Fibroblast of lung (primary cell): ENCODE results near the gene HSF5. TPM values are rescaled to one million over a fixed set of nuclear protein-coding genes. Genes with fewer than 3 reads are reported as not detected.
A peak's percentile ranks its signal among the peaks of the same experiment; 100 is the strongest.

Experiments used
- DNase-seq, 2 donors: peaks; one replicate each; pipeline versions ENCODE4 v3.0.0 to v3.0.0-alpha.2; 2010; ENCODE audit warnings: low read depth in 2 of 2
- H2AFZ ChIP-seq: 2 replicates; pipeline ENCODE4 v1.5.1; 2012; ENCODE audit warnings: low read length, control low read depth, inconsistent platforms
- H3K27ac ChIP-seq: 2 replicates; pipeline ENCODE4 v1.5.1; 2011; ENCODE audit warnings: low read length, control low read depth; ENCODE audit not compliant: insufficient read depth
- H3K27me3 ChIP-seq: 2 replicates; pipeline ENCODE4 v1.5.1; 2011; ENCODE audit warnings: mild to moderate bottlenecking, low read length; ENCODE audit not compliant: control insufficient read depth, insufficient read depth
- H3K36me3 ChIP-seq: 2 replicates; pipeline ENCODE4 v1.5.1; 2011; ENCODE audit warnings: low read length; ENCODE audit not compliant: control insufficient read depth, insufficient read depth
- H3K4me1 ChIP-seq: 2 replicates; pipeline ENCODE4 v1.5.1; 2011; ENCODE audit warnings: low read length; ENCODE audit not compliant: control insufficient read depth, insufficient read depth; ENCODE audit errors: extremely low read depth
- H3K4me2 ChIP-seq: 2 replicates; pipeline ENCODE4 v1.5.1; 2011; ENCODE audit warnings: low read length, control low read depth; ENCODE audit not compliant: insufficient read depth; ENCODE audit errors: extremely low read depth
- H3K4me3 ChIP-seq, 4 experiments: fragments of 200-600 bp in 1 of 4; sonication (generic) in 1 of 4; replicated peaks in 1 of 4; 2 replicates each; pipeline ENCODE4 v1.5.1; 2011 to 2016; ENCODE audit warnings: low read length in 4 of 4, low read depth in 3 of 4, mild to moderate bottlenecking in 3 of 4, control low read depth in 2 of 4, inconsistent platforms in 1 of 4, mixed read lengths in 1 of 4; ENCODE audit not compliant: insufficient read depth in 1 of 4; ENCODE audit errors: control extremely low read depth in 1 of 4
- H3K79me2 ChIP-seq: 2 replicates; pipeline ENCODE4 v1.5.1; 2012; ENCODE audit warnings: mild to moderate bottlenecking, low read length, inconsistent platforms; ENCODE audit not compliant: control insufficient read depth, insufficient read depth
- H3K9ac ChIP-seq: 2 replicates; pipeline ENCODE4 v1.5.1; 2011; ENCODE audit warnings: mild to moderate bottlenecking, low read length, control low read depth; ENCODE audit not compliant: insufficient read depth
- H3K9me3 ChIP-seq: 2 replicates; pipeline ENCODE4 v1.5.1; 2012; ENCODE audit warnings: low read depth, low read length; ENCODE audit not compliant: control insufficient read depth, insufficient read depth
- H4K20me1 ChIP-seq: 2 replicates; pipeline ENCODE4 v1.5.1; 2011; ENCODE audit warnings: low read length; ENCODE audit not compliant: control insufficient read depth, insufficient read depth; ENCODE audit errors: extremely low read depth
- EZH2 ChIP-seq: IDR thresholded peaks from 2 replicates; pipeline ENCODE4 v1.5.1; 2012; ENCODE audit warnings: low read length, control low read depth, mild to moderate bottlenecking; ENCODE audit errors: missing control alignments
- polyA plus RNA-seq, 2 donors: library from polyadenylated mRNA; depleted of rRNA in 1 of 2; stranded (reverse) in 1 of 2; unstranded in 1 of 2; fragments of >200 nt; gene quantifications; 2 replicates each; pipeline ENCODE4 v1.2.1, GENCODE V29; 2011 to 2012; ENCODE audit warnings: missing spikeins in 1 of 2
- total RNA-seq: library from RNA; depleted of rRNA; stranded (reverse); fragments of >200 nt; gene quantifications from 2 replicates; pipeline ENCODE4 v1.2.1, GENCODE V29; 2014
- TF ChIP-seq, protein P1 (sequence below), 2 donors: IDR thresholded peaks in 1 of 2; conservative IDR thresholded peaks in 1 of 2; 1 replicate in 1 of 2; 2 replicates in 1 of 2; pipeline ENCODE4 v1.5.1; 2011 to 2012; ENCODE audit warnings: low read length in 2 of 2, control low read depth in 1 of 2, inconsistent platforms in 1 of 2, low read depth in 1 of 2, mild to moderate bottlenecking in 1 of 2

HSF5 gene
- total and polyA plus RNA-seq, 2 donors (not counting 1 experiment from before 2014, with no cell fraction given), result under 0.01 TPM; not detected in 1

DNA sequence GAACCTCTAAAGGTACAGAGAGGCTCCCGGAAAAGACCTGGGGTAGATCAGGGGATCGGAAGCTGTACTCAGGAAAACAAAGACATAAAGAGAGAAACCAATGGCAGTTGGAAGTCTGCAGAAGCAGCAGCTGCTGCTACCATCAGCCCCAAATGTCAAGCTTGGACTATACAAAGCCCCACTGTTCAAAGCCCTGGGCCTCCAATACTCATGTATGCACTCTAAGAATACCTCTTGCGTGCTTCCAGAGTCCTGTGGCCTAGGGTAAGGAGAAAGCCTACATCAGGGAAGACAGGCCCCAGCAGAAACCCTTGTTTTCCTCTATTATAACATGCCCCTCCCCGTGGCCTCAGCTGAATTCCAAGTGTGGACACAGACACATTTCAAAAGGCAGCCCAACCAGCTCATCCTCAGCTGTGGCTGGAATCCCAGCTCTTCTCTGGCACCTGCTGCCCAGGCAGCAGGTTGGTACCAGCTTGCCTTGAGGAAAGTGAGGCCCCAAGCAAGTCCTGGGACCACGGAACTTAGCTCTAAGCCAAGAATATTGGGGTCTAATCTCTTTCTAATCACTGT, 45.5 kb upstream of the HSF5 start:
- H3K9ac ChIP-seq, result no peak overlapping the region

DNA sequence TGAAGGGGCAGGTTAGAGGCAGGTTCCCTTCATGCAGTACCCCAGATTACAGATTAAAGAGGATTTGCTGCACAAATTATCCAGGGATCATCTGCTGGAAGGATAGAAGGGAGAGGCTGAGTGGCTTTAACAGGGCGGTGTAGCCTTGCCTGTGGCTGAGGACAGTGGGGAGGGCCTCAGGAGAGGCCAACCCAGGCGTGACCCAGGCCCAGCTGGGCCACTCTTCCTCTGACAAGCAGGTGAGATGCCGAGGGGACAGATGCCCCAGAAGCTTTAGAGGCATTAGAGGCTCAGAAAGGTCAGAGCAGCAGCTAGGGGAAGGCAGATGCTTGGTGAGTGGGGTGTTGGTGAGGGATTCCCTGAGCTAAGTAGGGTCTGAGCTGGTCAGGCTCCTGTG, 44.3 kb upstream of the HSF5 start:
- Histone ChIP-seq H3K4me3 (peak overlapping the region in 2 of 4 experiments; percentile 43 to 57), H2AFZ (no peak overlapping the region), H4K20me1 (no peaks in the 10 kb centered on the region), H3K9ac (no peak overlapping the region), H3K79me2 (no peaks in the 10 kb centered on the region), H3K4me1 (peaks cover 10% of the 10 kb centered on the region), H3K36me3 (no peaks in the 10 kb centered on the region), H3K27me3 (peaks cover 2% of the 10 kb centered on the region), H3K9me3 (no peaks in the 10 kb centered on the region), H3K4me2 (peak overlapping the region; percentile 9), H3K27ac (no peak overlapping the region)
- DNase-seq, result no peak
- TF ChIP-seq, protein P1, sequence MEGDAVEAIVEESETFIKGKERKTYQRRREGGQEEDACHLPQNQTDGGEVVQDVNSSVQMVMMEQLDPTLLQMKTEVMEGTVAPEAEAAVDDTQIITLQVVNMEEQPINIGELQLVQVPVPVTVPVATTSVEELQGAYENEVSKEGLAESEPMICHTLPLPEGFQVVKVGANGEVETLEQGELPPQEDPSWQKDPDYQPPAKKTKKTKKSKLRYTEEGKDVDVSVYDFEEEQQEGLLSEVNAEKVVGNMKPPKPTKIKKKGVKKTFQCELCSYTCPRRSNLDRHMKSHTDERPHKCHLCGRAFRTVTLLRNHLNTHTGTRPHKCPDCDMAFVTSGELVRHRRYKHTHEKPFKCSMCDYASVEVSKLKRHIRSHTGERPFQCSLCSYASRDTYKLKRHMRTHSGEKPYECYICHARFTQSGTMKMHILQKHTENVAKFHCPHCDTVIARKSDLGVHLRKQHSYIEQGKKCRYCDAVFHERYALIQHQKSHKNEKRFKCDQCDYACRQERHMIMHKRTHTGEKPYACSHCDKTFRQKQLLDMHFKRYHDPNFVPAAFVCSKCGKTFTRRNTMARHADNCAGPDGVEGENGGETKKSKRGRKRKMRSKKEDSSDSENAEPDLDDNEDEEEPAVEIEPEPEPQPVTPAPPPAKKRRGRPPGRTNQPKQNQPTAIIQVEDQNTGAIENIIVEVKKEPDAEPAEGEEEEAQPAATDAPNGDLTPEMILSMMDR (conservative IDR thresholded peaks at IDR 0.05 in 1 of 2, IDR thresholded peaks at IDR 0.05 in 1 of 2; ENCODE audit: low read depth in 1 of 2, low read length in 2 of 2), result no peak
- no peak for TF ChIP-seq EZH2

More for the DNA sequence above, 45.5 kb upstream of the HSF5 start:
- Histone ChIP-seq H3K4me3 (no peak overlapping the region), H3K9me3 (no peaks in the 10 kb centered on the region), H3K4me1 (peaks cover 10% of the 10 kb centered on the region), H3K4me2 (no peak overlapping the region), H4K20me1 (no peaks in the 10 kb centered on the region), H3K79me2 (no peaks in the 10 kb centered on the region), H3K27me3 (peaks cover 4% of the 10 kb centered on the region), H3K27ac (no peak overlapping the region), H2AFZ (no peak overlapping the region), H3K36me3 (no peaks in the 10 kb centered on the region)
- no peak for DNase-seq
- TF ChIP-seq, protein P1 (conservative IDR thresholded peaks at IDR 0.05 in 1 of 2, IDR thresholded peaks at IDR 0.05 in 1 of 2; ENCODE audit: low read depth in 1 of 2, low read length in 2 of 2), result no peak
- TF ChIP-seq EZH2, result no peak

DNA sequence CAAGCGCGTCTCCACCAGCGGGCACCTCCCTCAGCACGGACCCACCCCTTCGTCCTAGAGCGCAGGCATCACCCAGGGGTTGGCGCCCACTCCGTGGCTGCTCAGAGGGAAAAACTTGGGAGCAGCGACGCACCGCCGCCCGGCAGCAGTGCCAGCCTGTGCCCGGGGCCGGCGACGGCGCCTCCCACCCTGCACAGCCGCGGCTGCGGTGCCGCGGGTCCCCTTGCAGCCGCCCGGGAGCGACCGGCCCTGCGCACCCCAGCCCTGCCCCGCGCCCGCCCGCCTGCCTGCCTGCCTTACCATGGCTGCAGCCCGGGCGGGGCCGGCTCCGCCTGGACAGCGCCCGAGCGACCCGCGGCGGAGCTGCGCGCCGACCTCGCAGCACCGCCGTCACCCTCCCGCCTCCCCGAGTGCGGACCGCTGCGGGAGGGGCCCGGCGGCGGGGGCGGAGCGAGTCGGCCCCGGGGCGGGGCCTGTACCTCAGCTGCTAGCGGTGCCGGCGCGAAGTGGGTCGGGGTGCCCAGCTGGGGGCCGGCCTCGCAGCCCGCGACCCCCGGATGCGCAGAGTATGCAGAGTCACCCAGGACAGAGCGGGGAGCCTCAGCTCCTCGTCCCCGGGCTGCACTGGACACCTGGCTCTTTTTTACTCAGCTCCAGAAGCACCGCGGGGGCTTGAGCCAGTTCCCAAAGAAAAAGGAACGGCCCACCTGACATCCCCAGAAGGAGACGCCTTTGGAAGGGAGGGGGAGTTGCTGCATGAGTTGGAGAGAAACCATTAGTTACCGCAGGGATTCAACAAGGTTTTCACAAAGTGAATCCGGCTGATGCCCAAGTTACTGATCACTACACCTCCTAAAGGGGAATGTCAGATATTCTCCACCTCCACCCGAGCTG, 43.7 kb upstream of the HSF5 start:
- Histone ChIP-seq H3K4me2 (peak overlapping the region; percentile 9), H3K79me2 (no peaks in the 10 kb centered on the region), H3K27me3 (peaks cover 2% of the 10 kb centered on the region), H4K20me1 (no peaks in the 10 kb centered on the region), H3K9ac (no peak overlapping the region), H3K27ac (no peak overlapping the region), H3K4me1 (peaks cover 12% of the 10 kb centered on the region), H2AFZ (no peak overlapping the region), H3K36me3 (no peaks in the 10 kb centered on the region), H3K9me3 (no peaks in the 10 kb centered on the region), H3K4me3 (peak overlapping the region; percentile 26 to 57 (median 34))
- peak; percentile 11 to 48 for DNase-seq
- TF ChIP-seq, protein P1 (conservative IDR thresholded peaks at IDR 0.05 in 1 of 2, IDR thresholded peaks at IDR 0.05 in 1 of 2; ENCODE audit: low read depth in 1 of 2, low read length in 2 of 2), result no peak
- peak; percentile 16 for TF ChIP-seq EZH2
